Nephron (organoid): Measurements from ENCODE around the gene DFFA.
"Not testable (repeated sequence)": the region's sequence is repeated elsewhere in the genome, so short reads cannot be mapped to it uniquely, and the experiment has no call there.

Experiments used
- H3K27ac Mint-ChIP-seq, 3 experiments: 2 replicates each; pipeline ENCODE4 v1.8.0; 2020; ENCODE audit warnings: mixed read lengths in 3 of 3, mild to moderate bottlenecking in 2 of 3, moderate library complexity in 1 of 3
- H3K27me3 Mint-ChIP-seq: 2 replicates; pipeline ENCODE4 v1.8.0; 2021; ENCODE audit warnings: low read depth, mild to moderate bottlenecking, moderate library complexity, mixed read lengths
- H3K36me3 Mint-ChIP-seq: 2 replicates; pipeline ENCODE4 v1.8.0; 2020; ENCODE audit warnings: low read depth, mixed read lengths
- H3K4me1 Mint-ChIP-seq: 2 replicates; pipeline ENCODE4 v1.8.0; 2020; ENCODE audit warnings: mixed read lengths
- H3K4me3 Mint-ChIP-seq, 3 experiments: 2 replicates each; pipeline ENCODE4 v1.8.0; 2020; ENCODE audit warnings: mild to moderate bottlenecking in 3 of 3, mixed read lengths in 3 of 3, moderate library complexity in 2 of 3
- H3K9me3 Mint-ChIP-seq: 2 replicates; pipeline ENCODE4 v1.8.0; 2020; ENCODE audit warnings: mixed read lengths
- TF ChIP-seq, protein P1 (sequence below), 3 experiments: fragments of 200-600 bp; sonication (generic); IDR thresholded peaks; one replicate each; pipeline ENCODE4 v1.5.0; 2021; ENCODE audit warnings: antibody characterized with exemption in 3 of 3; ENCODE audit not compliant: unreplicated experiment in 3 of 3

Gene DFFA

DNA sequence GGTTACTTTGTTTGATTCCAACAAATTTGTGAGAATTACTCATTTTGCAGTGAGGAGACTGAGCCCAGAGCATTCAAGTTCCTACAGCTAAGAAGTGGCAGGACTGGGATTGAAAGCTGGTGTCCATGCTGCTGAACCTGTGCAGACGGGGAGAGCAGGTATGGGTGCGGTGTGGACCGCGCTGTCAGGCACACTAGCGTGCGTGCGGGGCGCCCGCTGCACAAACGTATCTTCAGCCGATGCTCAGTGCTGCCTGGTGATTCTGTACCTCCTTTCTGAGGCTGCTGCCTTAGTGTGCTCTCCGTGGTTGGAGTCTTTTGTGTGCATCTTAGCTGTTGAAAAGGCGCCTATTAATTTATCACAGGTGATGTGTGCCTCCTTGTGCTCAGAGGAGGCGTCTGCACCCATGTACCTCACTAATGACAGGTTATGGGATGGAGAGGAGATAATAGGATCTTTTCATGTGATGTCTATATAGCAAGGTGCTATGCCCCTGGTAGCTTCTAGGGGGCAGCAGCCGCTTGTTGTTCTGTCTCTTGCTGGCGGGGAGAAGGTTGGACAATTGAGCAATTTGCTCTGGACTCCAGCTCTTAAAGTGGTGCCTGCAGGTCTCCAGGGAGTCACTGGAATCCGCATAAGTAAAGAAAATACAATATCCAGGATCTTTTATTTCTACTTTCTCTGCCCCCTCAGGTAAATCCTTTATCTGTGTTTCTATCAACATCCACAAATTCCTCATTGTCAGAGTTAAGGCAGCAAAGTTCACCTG is 35.0 kb upstream of the DFFA start:
- Mint-ChIP-seq H3K4me3 (no peak overlapping the region), H3K9me3 (no peaks in the 10 kb centered on the region), H3K27me3 (peaks cover 11% of the 10 kb centered on the region), H3K36me3 (no peaks in the 10 kb centered on the region), H3K4me1 (peaks cover 29% of the 10 kb centered on the region), H3K27ac (peak overlapping the region in 2 of 3 experiments; percentile 70 to 95)
- TF ChIP-seq, protein P1, sequence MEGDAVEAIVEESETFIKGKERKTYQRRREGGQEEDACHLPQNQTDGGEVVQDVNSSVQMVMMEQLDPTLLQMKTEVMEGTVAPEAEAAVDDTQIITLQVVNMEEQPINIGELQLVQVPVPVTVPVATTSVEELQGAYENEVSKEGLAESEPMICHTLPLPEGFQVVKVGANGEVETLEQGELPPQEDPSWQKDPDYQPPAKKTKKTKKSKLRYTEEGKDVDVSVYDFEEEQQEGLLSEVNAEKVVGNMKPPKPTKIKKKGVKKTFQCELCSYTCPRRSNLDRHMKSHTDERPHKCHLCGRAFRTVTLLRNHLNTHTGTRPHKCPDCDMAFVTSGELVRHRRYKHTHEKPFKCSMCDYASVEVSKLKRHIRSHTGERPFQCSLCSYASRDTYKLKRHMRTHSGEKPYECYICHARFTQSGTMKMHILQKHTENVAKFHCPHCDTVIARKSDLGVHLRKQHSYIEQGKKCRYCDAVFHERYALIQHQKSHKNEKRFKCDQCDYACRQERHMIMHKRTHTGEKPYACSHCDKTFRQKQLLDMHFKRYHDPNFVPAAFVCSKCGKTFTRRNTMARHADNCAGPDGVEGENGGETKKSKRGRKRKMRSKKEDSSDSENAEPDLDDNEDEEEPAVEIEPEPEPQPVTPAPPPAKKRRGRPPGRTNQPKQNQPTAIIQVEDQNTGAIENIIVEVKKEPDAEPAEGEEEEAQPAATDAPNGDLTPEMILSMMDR (IDR thresholded peaks at IDR 0.05; ENCODE audit: unreplicated experiment in 3 of 3), result peak; percentile 83 to 87 (median 84)

DNA sequence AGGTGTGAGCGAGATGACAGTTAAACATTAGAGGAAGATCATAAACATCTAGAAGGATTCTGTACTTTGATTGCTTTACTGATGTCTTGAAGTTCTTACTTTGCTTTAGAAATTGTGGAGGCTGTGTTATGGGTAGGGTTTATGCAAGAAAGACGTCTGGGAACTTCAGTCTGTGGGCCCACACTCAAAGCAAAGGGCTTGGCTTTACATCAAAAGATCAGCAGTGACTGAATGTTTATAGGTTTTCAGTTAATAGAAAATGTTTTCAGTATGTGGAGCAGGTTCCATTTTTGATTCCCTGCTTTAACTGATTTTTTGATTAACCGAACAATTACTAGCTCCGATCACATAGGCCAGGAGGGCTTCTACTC is 34.3 kb upstream of the DFFA start:
- Mint-ChIP-seq H3K27ac (no peak overlapping the region), H3K4me1 (peaks cover 29% of the 10 kb centered on the region), H3K27me3 (peaks cover 11% of the 10 kb centered on the region), H3K4me3 (no peak overlapping the region), H3K9me3 (no peaks in the 10 kb centered on the region), H3K36me3 (no peaks in the 10 kb centered on the region)
- TF ChIP-seq, protein P1 (IDR thresholded peaks at IDR 0.05; ENCODE audit: unreplicated experiment in 3 of 3), result no peak

DNA sequence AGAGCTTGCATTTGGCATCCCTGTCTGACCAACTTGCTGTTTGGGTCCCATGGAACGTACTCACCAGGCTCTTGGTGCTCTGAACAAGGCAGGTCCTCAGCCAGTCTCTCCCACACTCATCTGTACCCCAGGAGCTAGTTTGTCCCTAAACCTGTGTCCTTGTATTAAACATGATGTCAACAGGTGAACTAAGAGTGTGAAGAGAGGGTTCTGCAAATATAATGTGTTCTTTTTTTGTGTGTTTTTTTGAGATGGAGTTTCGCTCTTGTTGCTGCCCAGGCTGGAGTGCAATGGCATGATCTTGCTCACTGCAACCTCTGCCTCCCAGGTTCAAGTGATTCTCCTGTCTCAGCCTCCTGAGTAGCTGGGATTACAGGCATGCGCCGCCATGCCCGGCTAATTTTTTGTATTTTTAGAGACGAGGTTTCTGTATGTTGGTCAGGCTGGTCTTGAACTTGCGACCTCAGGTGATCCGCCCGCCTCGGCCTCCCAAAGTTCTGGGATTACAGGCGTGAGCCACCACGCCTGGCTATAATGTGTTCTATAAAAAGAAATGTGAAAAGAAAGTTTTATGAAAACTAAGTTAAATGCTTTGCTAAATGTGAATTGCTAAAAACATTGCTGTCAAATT is 33.8 kb upstream of the DFFA start:
- Mint-ChIP-seq H3K4me1 (peaks cover 26% of the 10 kb centered on the region), H3K27me3 (peaks cover 11% of the 10 kb centered on the region)
- not testable (repeated sequence) for H3K36me3 Mint-ChIP-seq, H3K9me3 Mint-ChIP-seq, H3K27ac Mint-ChIP-seq, H3K4me3 Mint-ChIP-seq

DNA sequence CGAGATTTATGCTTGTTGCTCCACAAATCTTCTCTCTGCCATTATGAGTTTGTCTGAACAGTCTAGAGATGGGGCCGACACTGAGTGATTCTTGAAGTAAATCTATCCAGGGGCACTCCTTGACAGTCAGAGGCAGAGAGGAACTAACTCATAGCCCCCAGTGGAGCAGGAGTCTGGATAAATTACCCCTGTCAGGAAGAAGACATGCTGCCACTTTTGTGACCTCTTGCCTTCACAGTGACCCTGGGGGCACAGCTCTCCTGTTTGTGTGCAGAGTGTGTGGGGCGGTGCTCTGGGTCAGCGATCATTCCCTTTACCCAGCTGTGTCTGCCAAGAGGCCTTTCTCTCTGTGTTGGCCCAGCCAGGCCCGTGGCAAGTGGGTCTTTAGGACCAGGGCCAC is 31.9 kb upstream of the DFFA start:
- H3K27me3 Mint-ChIP-seq, result peaks cover 7% of the 10 kb centered on the region
- H3K9me3 Mint-ChIP-seq, result no peaks in the 10 kb centered on the region
- H3K27ac Mint-ChIP-seq, result peak overlapping the region in 2 of 3 experiments; percentile 22 to 46
- H3K4me3 Mint-ChIP-seq, result no peak overlapping the region
- H3K36me3 Mint-ChIP-seq, result no peaks in the 10 kb centered on the region
- TF ChIP-seq, protein P1 (IDR thresholded peaks at IDR 0.05; ENCODE audit: unreplicated experiment in 3 of 3), result no peak
- peaks cover 12% of the 10 kb centered on the region for H3K4me1 Mint-ChIP-seq

DNA sequence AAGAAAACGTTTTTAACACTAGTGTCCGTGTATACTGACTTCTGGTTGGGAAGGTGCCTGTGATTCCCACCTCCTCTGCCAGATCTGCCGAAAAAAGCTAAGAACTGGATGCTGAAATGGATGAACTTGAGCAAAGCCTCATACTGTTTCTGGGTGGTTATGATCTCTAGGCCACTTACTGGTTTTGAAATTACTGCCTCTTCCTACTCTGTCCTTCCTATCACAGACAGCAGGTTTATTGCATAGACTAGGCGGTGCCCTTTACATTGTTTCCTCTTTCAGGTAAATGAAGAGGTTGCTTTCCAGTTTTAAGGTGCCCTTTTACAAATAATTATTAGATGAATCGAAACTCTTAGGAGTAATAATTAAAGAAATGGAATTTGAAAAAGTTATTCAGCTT is 29.9 kb upstream of the DFFA start:
- Mint-ChIP-seq H3K36me3 (no peaks in the 10 kb centered on the region), H3K9me3 (no peaks in the 10 kb centered on the region), H3K4me3 (no peak overlapping the region), H3K4me1 (peaks cover 1% of the 10 kb centered on the region), H3K27me3 (peaks cover 7% of the 10 kb centered on the region), H3K27ac (no peak overlapping the region)
- TF ChIP-seq, protein P1 (IDR thresholded peaks at IDR 0.05; ENCODE audit: unreplicated experiment in 3 of 3), result no peak

DNA sequence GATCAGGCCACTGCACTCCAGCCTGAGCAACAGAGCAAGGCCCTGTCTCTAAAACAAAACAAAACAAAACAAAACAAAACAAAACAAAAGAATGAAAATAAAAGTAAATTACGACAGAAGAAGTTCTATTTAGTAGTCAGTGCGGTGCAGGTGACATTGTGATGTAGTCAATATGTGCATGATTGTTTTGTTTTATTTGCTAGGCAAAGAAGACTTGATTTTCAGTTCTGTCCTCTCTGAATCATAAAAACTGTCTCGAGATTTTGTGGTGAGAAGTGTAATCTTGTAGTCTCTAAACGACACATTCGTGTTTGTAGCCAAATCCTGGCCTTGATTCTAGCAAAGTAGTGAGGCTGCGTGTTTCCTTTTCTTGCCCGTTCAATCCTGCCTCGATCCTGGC is 25.9 kb upstream of the DFFA start:
- Mint-ChIP-seq H3K9me3 (no peaks in the 10 kb centered on the region), H3K36me3 (peaks cover 5% of the 10 kb centered on the region), H3K27ac (no peak overlapping the region), H3K27me3 (no peaks in the 10 kb centered on the region), H3K4me1 (peaks cover 9% of the 10 kb centered on the region), H3K4me3 (no peak overlapping the region)
- TF ChIP-seq, protein P1 (IDR thresholded peaks at IDR 0.05; ENCODE audit: unreplicated experiment in 3 of 3), result no peak
